HEK293T (cell line): ENCODE data around the gene PML.

Source experiments
- BHLHE40 ChIP-seq: fragments of 450-650 bp; IDR thresholded peaks from 2 replicates; pipeline ENCODE4 v1.6.1; 2016; ENCODE audit warnings: mild to moderate bottlenecking, moderate library complexity, borderline replicate concordance
- ELF4 ChIP-seq: fragments of 450-650 bp; IDR thresholded peaks from 2 replicates; pipeline ENCODE4 v1.6.1; 2017; ENCODE audit warnings: antibody characterized with exemption
- FOXK2 ChIP-seq: fragments of 450-650 bp; IDR thresholded peaks from 2 replicates; pipeline ENCODE4 v1.6.1; 2016; ENCODE audit warnings: mild to moderate bottlenecking
- HDGF ChIP-seq: fragments of 450-650 bp; IDR thresholded peaks from 2 replicates; pipeline ENCODE4 v1.6.1; 2017; ENCODE audit warnings: antibody characterized with exemption, borderline replicate concordance
- SP1 ChIP-seq: fragments of 450-650 bp; IDR thresholded peaks from 2 replicates; pipeline ENCODE4 v1.6.1; 2017
- TARDBP ChIP-seq: fragments of 450-650 bp; IDR thresholded peaks from 2 replicates; pipeline ENCODE4 v1.6.1; 2016

GRCh38 chr15:73948396-73948795 lies 46.1 kb upstream of the PML start:
- TF ChIP-seq FOXK2 (no peak), HDGF (no peak), ELF4 (no peak), SP1 (no peak), TARDBP (no peak), BHLHE40 (no peak)
